Activated CD8-positive, alpha-beta memory T cell treated with anti-CD3 and anti-CD28 coated beads, Interleukin-2, amount 50 U/mL, for 24 hours (primary cell): ENCODE measurements around the gene LIN7B.
A peak's percentile ranks its signal among the peaks of the same experiment; 100 is the strongest.
"Not testable (repeated sequence)": the region's sequence is repeated elsewhere in the genome, so short reads cannot be mapped to it uniquely, and the experiment has no call there.

ENCODE experiments used
- DNase-seq: peaks from one replicate; pipeline ENCODE4 v3.0.0-alpha.2; 2020; ENCODE audit errors: extremely low read depth

Gene LIN7B

DNA sequence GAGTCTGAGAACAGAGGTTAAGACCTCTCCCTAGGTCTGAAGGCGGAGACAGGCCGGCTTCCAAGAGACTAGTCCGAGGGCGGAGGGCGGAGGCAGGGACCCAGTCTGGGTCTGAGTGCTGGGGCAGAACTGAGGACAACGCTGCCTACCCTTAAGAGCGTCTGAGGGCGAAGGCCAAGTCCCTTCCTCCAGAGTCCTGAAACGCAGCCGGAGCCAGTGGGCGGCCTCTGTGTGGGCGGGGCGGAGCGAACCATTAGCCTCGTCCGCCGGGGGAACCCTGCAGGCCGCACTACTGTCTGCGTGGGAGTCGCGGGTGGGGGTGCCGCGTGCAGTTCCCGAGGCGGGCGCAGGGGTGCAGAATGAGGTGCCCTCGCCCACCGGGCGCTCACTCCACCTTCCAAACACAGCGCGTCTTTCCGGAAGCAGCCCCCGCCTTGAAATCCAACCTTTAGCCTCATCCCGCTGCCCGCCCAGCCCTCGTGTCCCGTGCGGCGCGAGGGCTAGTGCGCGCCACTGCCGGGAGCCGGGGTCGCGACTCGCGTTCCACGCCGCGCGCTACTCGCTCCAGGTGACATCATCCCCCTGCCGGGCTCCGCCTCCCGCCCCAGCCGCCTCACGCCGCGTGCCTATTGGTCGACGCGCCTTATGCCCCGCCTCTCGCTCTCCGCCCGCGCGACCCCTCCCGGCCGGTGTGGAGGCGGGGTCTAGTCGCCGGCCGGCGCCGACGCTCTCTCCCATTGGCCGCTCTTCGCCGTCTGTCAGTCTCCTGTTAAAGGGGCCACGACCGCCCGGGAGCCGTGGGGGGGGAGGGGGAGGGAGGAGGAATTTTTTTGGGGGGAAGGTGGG, 4.6 kb downstream of the LIN7B start, which contains the start of gene C19orf73:
TSS of gene C19orf73 (minus strand) at position 579 of the 846 bp plus-strand sequence. CDS start at position 458, 121 bp downstream.
- DNase-seq: peak; percentile 78

DNA sequence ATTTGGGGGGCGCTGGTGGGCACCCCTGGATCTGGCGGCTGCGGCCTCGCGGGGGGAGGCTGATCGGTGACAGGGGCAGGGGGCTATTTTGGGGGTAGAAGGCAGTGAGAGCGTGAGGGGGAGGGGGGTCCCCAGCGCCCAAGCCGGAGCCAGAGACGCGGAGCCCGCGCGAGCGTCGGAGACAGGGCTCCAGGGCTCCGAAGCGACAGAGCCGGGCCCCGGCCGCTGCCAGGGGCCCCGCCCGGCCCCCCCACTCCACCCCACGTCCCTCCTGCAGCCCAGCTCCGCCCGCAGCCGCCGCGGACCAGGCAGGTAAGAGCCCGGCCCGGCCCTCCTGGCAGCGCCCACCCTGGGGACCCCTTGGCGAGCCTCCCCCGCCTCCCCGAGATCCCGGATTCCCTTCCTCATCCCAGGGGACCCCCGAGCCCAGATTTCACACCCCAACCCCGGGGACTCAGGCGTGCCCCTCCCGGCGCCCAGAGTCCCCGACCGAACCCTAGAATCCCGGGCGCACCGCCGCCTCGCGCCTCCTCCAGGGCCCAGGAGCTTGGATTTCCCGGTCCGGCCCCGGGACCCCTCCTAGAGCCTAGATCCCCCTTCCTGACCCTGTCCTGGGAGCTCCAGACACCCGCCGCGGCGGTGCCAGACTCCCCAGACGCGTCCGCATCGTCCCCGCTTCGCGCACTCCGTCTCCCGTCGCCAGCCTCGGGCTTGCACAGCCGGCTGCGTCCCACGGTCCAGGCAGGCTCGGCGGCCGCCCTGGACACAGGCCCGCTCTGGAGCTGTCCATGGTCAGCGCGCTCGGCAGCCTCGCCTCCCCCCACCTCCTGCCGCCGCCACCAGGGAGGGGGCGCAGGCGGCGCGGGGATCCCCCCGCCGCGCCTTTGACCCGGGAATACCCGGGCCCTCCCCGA, 5.5 kb downstream of the LIN7B start, which contains the start of gene PPFIA3:
TSS of gene PPFIA3 (plus strand) at position 134 of the 914 bp plus-strand sequence. CDS start 8,330 bp downstream, outside the sequence.
- DNase-seq: no peak

DNA sequence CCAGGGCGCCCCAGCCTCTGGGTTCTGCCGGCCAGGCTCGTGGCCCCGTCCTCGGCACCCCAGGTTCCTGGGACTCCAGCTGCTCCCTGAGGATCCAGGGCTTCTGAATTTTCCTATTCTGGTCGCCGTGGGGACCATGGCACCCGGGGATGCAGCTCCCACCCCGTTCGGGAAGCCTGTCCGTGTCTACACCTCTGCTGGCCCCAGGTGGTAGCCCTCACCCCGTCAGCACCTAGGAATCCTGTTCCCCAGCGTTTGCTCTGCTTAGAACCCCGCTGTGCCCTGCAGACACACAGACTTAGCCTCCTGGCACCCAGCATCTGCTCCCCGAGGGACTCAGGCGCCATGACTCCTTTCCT, 6.1 kb downstream of the LIN7B start:
- no peak for DNase-seq

DNA sequence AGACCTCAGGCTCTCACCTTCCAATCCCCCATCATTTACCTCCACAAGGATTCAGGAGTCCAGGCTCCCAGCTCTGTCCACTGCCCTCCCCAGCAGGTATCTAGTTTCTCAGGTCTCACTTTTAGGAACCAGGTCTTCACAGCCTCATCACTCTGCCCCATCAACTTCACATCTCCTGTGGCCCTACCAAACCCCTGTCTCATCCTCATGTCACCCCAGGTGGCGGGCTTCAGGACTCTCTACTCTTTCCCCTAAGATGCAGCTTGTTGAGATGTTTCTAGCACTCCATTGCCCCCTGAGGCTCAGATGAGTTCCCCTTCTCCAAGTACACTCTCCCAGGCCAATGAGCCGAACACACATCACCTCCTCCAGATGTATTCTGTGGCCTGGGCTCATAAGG, 6.7 kb downstream of the LIN7B start:
- no peak for DNase-seq

DNA sequence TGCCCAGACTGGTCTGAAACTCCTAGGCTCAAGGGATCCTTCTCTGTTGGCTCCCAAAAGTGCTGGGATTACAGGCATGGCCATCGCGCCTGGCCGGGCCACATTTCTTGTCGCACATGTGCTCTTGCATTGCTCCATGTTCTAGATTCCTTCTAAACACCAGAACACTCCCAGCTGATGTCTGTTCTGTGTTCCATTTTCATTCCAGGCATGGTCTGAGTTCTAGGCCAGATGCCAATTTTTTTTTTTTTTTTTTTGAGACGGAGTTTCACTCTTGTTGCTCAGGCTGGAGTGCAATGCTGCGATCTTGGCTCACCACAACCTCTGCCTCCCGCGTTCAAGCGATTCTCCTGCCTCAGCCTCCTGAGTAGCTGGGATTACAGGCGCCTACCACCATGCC, 7.7 kb downstream of the LIN7B start:
- not testable (repeated sequence) for DNase-seq

DNA sequence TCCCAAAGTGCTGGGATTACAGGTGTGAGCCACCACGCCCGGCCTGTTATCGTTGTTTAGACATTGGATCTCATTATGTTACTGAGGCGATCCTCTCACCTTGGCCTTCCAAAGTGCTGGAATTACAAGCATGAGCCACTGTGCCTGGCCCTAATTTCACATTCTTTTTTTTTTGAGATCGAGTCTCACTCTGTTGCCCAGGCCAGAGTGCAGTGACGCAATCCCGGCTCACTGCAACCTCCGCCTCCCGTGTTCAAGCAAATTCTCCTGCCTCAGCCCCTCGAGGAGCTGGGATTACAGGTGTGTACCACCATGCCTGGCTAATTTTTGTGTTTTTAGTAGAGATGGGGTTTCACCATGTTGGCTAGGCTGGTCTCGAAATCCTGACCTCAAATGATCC, 9.1 kb downstream of the LIN7B start:
- not testable (repeated sequence) for DNase-seq

DNA sequence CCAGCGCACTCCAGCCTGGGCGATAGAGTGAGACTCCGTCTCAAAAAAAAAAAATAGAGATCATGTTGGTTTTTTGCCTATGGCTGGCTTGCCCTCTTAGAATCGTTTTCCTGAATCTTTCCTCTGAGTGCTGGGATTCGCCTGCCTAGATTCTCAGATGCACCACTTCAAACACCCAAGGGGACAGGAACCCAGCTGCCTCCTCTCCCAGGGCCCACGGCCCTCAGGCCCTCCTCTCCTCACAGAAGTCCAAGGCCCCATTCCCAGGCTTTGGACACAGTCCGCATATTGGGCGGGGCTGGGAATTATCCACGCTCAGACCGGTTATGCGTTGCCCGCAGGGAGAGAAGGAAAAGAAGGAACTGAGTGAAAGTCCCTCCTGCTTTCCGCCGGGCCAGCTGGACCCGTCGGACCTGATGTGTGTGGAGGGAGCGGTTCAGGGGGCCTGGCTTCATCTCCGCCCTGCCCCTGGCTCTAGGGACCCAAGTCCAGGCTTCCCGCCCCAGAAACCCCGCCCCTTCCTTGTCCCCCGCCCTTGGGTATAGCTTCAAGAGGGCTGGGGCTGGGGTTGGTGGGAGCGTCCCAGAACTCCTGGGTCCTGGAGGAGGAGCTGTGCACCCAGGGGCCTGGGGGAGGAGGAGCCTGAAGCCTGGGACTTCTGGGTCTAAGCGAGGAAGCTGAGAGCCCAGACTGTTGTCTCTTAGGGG, 11.0 kb downstream of the LIN7B start:
- DNase-seq: no peak

DNA sequence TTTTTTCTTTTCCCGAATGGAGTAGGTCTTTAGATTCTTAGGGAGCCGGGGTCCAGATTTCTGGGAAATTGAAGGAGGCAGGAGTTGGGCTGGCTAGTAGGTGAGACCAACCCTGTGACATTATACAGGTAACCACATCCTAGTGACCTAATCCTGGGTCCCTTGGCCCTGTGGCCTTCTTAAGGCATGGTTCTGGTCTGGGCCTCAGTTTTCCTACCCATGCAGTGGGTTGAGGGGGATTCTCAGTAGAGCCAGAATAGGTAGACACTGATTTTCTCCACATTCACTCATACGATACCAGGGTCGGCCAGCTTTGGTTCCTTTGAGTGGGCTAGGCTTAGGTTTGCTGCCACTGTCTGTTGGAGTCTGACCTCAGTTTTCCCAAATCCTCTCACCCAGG, 12.4 kb downstream of the LIN7B start:
- DNase-seq: no peak

DNA sequence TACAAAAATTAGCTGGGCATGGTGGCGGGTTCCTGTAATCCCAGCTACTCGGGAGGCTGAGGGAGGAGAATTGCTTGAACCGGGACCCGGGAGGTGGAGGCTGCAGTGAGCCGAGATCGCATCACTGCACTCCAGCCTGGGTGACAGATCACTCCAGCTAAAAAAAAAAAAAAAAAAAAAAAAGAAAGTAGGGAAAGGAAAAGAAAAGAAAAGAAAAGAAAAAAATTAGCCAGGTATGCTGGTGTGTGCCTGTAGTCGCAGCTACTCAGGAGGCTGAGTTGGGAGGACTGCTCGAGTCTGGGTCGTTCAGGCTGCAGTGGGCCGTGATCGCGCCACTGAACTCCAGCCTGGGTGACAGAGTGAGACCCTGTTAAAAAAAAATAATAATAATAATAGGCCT, 13.1 kb downstream of the LIN7B start:
- DNase-seq: not testable (repeated sequence)

DNA sequence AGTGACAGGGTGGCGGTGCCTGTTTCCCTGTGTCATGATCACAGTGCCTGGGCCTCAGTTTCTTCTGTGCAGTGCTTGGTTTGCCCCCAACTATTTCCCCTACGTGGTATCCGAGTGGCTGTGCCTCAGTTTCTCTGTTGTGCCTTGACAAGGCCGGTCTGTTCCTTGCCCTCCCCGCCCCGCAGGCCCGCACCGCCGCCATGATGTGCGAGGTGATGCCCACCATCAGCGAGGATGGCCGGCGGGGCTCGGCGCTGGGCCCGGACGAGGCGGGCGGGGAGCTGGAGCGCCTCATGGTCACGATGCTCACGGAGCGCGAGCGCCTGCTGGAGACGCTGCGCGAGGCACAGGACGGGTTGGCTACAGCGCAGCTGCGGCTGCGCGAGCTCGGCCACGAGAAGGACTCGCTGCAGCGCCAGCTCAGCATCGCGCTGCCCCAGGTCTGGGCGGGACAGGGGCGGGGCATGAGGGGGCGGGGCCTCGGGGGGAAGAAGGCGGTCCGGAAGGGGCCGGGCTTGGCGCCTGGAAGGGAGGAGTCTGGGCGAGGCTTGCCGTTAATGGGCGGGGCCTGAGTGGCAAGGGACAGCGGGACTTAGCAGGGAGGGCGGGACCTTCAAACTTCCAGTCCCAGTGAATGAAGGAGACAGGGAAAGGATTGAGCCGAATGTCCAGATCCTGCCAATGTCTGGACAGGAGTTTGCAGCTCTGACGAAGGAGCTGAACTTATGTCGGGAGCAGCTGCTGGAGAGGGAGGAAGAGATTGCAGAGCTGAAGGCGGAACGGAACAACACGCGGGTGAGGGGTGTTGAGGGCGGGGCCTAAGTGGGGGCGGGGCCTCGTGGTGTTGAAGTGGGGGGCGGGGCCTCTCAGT, 13.7 kb downstream of the LIN7B start:
- peak; percentile 78 for DNase-seq

DNA sequence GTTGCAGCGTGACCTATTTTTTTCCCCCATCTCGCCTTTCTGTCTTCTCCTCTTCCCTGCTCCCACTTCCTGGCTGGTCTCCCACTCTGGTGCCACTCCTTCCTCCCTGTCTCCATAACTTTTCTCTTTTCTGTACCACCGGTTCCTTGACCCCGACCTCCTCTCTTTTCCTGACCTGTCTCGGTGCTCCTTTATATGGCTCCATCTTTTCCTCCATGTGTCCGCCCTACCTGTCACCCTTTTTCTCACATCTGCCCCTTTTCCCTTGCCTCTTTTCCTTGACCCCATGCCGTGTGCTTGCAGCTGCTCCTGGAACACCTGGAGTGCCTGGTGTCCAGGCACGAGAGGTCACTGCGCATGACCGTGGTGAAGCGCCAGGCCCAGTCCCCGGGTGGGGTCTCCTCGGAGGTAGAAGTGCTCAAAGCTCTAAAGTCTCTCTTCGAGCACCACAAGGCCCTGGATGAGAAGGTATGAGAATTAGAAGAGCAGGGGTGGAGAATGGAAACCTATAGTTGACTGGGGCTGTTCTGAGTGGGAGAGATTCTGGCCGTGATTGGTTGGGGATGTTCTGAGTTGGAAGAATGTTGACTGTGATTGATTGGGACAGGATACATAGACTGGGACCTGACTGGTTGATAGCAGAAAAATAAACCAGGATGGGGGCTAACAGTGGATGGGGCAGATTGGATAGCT, 14.5 kb downstream of the LIN7B start:
- no peak for DNase-seq

DNA sequence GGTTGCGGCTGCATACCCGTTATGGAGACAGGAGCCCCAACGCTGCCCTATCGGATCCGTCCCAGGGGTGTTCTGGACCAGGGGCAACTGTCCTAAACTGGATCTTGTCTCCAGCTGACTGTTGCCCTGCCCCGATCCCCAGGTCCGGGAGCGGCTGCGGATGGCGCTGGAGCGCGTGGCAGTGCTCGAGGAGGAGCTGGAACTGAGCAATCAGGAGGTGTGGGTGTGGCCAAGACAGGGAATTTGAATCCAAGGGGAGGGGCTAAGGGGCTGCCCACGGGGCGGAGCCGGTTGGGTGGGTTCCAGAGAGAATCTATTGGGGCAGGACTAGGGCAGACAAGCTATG, 15.0 kb downstream of the LIN7B start:
- DNase-seq: no peak

DNA sequence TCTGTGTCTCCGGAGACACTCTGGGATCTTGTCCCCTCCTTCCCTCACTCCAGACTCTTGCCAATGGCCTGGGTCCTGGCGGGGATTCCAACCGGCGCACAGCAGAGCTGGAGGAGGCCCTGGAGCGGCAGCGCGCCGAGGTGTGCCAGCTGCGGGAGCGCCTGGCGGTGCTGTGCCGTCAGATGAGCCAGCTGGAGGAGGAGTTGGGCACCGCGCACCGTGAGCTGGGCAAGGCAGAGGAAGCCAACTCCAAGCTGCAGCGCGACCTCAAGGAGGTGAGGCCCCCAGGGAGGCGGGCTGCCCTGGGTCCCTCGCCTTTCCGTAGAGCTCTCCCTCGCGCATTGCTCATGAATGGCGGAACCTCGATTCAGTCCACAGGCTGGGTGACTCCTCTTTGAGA, 16.2 kb downstream of the LIN7B start:
- no peak for DNase-seq

DNA sequence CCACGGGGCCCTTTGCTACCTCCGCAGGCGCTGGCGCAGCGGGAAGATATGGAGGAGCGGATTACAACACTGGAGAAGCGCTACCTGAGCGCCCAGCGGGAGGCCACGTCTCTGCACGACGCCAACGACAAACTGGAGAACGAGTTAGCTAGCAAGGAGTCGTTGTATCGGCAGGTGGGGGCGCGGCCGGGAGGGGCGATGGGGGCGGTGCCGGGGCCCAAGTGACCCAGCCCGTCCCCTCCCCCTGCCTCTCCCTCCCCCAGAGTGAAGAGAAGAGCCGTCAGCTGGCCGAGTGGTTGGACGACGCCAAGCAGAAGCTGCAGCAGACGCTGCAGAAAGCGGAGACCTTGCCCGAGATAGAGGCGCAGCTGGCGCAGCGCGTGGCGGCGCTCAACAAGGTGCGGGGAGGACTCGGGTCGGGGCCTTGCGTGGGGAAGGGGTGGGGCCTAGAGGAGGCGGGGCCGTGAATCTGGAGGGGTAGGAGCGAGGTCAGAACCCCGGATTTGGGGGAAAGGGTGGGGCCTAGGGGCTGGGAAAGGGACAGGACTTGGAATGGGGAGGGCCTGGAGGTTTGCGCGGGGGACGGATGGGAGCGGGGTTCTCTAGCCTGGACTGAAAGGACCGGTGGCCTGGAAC, 18.9 kb downstream of the LIN7B start:
- DNase-seq: no peak

DNA sequence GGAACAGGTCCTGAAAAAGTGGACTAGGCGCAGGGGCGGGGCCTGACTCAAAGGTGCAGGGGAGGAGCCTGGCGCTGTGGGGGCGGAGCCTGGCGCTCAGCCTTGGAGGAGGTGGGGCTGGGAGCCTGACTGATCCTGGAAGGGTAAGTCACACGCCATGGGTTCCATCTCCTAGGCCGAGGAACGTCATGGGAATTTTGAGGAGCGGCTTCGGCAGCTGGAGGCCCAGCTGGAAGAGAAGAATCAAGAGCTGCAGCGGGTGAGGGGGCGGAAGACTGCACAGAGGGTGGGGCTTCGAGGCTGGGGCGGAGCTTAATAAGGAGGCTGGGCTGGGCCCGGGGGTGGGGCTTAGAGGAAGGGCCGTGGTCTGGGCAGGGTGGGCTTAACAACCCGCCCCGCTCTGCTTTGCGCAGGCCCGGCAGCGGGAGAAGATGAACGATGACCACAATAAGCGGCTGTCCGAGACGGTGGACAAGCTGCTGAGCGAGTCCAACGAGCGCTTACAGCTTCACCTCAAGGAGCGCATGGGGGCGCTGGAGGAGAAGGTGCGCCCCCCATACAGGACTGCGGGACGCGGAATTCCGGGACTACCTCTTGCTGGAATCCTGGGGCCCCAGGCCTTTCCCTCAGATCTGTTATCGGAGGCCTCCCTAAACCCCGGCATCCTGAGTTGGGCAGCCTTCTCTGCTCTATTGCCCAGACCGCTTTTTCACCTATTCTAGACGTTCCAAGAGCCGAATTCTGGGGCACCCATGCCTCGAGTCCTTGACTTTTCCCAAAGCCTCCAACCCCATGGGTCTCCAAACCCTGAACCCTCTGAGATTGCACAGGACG, 19.7 kb downstream of the LIN7B start:
- no peak for DNase-seq

DNA sequence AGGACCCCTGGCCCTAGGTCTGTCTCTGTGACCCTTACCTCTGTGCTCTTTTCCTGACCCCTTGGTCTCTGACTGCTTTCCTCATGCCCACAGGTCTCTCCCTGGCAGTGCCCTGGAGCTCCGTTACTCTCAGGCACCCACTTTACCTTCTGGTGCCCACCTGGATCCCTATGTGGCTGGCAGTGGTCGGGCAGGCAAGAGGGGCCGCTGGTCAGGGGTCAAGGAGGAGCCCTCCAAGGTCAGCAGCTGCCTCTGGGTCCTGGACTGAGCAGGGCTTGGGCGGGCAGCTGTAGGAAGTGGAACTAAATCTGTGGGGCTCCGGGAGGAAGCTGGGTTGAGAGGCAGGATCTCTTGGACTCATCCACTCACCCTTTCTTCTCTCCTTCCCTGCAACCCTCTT, 21.5 kb downstream of the LIN7B start:
- no peak for DNase-seq

DNA sequence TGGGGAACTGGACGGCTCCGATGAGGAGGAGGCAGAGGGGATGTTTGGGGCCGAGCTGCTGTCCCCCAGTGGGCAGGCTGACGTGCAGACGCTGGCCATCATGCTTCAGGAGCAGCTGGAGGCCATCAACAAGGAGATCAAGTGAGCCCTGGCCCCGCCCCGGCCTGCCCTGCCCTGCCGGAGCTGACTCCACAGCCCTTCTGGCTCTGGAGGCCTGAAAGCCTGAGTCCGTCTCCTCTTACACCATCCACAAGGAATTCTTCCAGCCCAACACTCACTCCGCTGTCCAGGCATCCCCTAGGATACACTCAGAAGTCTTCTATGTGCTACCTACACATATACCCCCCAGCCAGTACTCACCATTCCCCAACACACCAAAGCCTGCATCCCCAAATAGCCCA, 22.6 kb downstream of the LIN7B start:
- DNase-seq: no peak

DNA sequence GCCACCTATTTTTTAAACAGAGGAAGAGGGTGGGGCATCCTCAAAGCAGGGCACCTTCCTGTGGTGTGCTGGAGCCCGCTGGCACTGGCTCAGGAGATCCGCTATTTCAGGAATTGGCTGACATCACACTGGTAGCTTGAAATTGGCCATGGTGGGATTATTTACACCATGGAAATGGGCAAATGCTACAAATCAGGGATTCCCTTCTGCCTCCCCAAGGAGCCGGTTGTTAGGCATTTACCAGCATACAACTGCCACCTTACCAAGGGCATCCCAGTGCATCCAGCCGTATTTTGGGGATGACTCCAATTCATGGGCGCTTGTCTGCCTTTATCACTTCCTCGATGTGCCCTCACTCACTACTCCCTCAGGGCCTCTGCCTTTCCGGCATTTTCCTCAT, 26.8 kb downstream of the LIN7B start:
- DNase-seq: no peak

DNA sequence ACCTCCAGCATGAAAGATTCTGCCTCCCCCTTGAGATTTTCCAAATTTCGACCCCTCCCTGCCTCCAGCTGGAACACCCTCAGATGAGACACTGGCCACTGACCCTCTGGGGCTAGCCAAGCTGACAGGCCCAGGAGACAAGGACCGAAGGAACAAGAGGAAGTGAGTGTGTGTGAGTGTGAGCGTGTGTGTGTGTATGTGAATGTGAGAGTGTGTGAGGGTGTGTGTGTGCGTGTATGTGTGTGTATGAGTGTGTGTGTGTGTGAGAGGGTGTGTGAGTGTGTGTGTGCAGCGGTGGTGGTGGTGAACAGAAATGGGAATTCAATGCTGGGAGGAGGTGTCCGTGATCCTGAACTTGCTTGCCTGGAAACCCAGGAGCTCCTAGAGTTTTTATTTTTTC, 27.2 kb downstream of the LIN7B start:
- no peak for DNase-seq
